Suprapubic skin (tissue), 4 donors: ENCODE data around the gene KLHL29. TPM values are rescaled to one million over a fixed set of nuclear protein-coding genes. Genes with fewer than 3 reads are reported as not detected.

Source experiments
- DNase-seq, 2 donors: peaks; one replicate each; pipeline ENCODE4 v3.0.0-alpha.2; 2019; ENCODE audit warnings: low spot score in 2 of 2
- H3K27ac ChIP-seq: fragments of 200-600 bp; sonication (generic); one replicate; pipeline ENCODE4 v1.5.1; 2019
- H3K27me3 ChIP-seq: fragments of 200-600 bp; sonication (generic); one replicate; pipeline ENCODE4 v1.5.1; 2019
- H3K36me3 ChIP-seq: fragments of 200-600 bp; sonication (generic); one replicate; pipeline ENCODE4 v1.5.1; 2019
- H3K4me1 ChIP-seq: fragments of 200-600 bp; sonication (generic); one replicate; pipeline ENCODE4 v1.5.1; 2019
- H3K4me3 ChIP-seq: fragments of 200-600 bp; sonication (generic); one replicate; pipeline ENCODE4 v1.5.1; 2019; ENCODE audit warnings: mild to moderate bottlenecking
- H3K9me3 ChIP-seq: fragments of 200-600 bp; sonication (generic); one replicate; pipeline ENCODE4 v1.5.1; 2019
- CTCF ChIP-seq, 2 donors: fragments of 200-600 bp in 1 of 2; fragments of 450-650 bp in 1 of 2; sonication (generic) in 1 of 2; IDR thresholded peaks; one replicate each; pipeline ENCODE4 v1.5.1; 2016 to 2019; ENCODE audit warnings: antibody characterized with exemption in 2 of 2, mild to moderate bottlenecking in 1 of 2, moderate library complexity in 1 of 2
- EP300 ChIP-seq: sonication (generic); formaldehyde crosslinking; IDR thresholded peaks from one replicate; pipeline ENCODE4 v1.6.1; 2017; ENCODE audit warnings: antibody characterized with exemption
- POLR2A ChIP-seq, 2 donors: fragments of 450-650 bp; IDR thresholded peaks; one replicate each; pipeline ENCODE4 v1.6.1; 2017; ENCODE audit warnings: antibody characterized with exemption in 2 of 2, mild to moderate bottlenecking in 2 of 2, moderate library complexity in 2 of 2
- POLR2AphosphoS5 ChIP-seq, 3 donors: sonication (generic); formaldehyde crosslinking; IDR thresholded peaks; one replicate each; pipeline ENCODE4 v1.6.1; 2017; ENCODE audit warnings: antibody characterized with exemption in 3 of 3
- WGBS: methylation state at CpG from one replicate; pipeline ENCODE4 v1.1.5; 2018; 5-methylcytosine and 5-hydroxymethylcytosine counted together
- total RNA-seq, 4 donors: library from RNA; depleted of rRNA; stranded (reverse); fragments of >200 nt; gene quantifications; one replicate each; pipeline ENCODE4 v1.1.0, GENCODE V29; 2016

KLHL29 gene
- total RNA-seq, 4 donors from 2014 or later = 17.1 to 30.8 (median 20.7) TPM

GRCh38 chr2:23418056-23418455 is 33.1 kb downstream of the KLHL29 start:
- Histone ChIP-seq H3K27ac (no peak overlapping the region), H3K4me1 (peaks cover 3% of the 10 kb centered on the region)
- DNase-seq = peak in 1 of 2 donors; percentile 22

GRCh38 chr2:23418461-23418911 is 33.5 kb downstream of the KLHL29 start:
- Histone ChIP-seq H3K9me3 (no peaks in the 10 kb centered on the region), H3K36me3 (no peaks in the 10 kb centered on the region), H3K4me1 (peaks cover 3% of the 10 kb centered on the region), H3K27ac (no peak overlapping the region), H3K4me3 (no peak overlapping the region), H3K27me3 (no peaks in the 10 kb centered on the region)
- no peak for TF ChIP-seq CTCF (IDR thresholded peaks at IDR 0.05)
- TF ChIP-seq EP300 = no peak
- TF ChIP-seq POLR2A (IDR thresholded peaks at IDR 0.05) = no peak
- TF ChIP-seq POLR2AphosphoS5 (IDR thresholded peaks at IDR 0.05) = no peak
- DNase-seq = peak in 1 of 2 donors; percentile 26
- 81% methylated on average over 6 of the region's 6 CpGs for WGBS

More at GRCh38 chr2:23418056-23418455, 33.1 kb downstream of the KLHL29 start:
- Histone ChIP-seq H3K9me3 (no peaks in the 10 kb centered on the region), H3K4me3 (no peak overlapping the region), H3K36me3 (no peaks in the 10 kb centered on the region), H3K27me3 (no peaks in the 10 kb centered on the region)
- 89% methylated on average over 5 of the region's 5 CpGs for WGBS
- TF ChIP-seq CTCF (IDR thresholded peaks at IDR 0.05) (no peak), POLR2AphosphoS5 (IDR thresholded peaks at IDR 0.05) (no peak), POLR2A (IDR thresholded peaks at IDR 0.05) (no peak), EP300 (no peak)

GRCh38 chr2:23419171-23420090 is 34.5 kb downstream of the KLHL29 start:
- H3K27me3 ChIP-seq = no peaks in the 10 kb centered on the region
- no peaks in the 10 kb centered on the region for H3K36me3 ChIP-seq
- H3K4me3 ChIP-seq = no peak overlapping the region
- peak overlapping the region; percentile 26 for H3K27ac ChIP-seq
- WGBS = 83% methylated on average over 24 of the region's 25 CpGs
- TF ChIP-seq POLR2AphosphoS5 (IDR thresholded peaks at IDR 0.05) (no peak), EP300 (no peak), CTCF (IDR thresholded peaks at IDR 0.05) (no peak), POLR2A (IDR thresholded peaks at IDR 0.05) (no peak)
- DNase-seq = peak in 1 of 2 donors; percentile 49
- H3K4me1 ChIP-seq = peaks cover 3% of the 10 kb centered on the region
- H3K9me3 ChIP-seq = no peaks in the 10 kb centered on the region

- TF ChIP-seq POLR2A (IDR thresholded peaks at IDR 0.05) = no peak
- no peak for TF ChIP-seq EP300
- TF ChIP-seq POLR2AphosphoS5 (IDR thresholded peaks at IDR 0.05) = no peak
- TF ChIP-seq CTCF (IDR thresholded peaks at IDR 0.05) = no peak
- no peaks in the 10 kb centered on the region for H3K27me3 ChIP-seq
- WGBS = 92% methylated on average over 26 of the region's 26 CpGs
- DNase-seq = no peak
- H3K9me3 ChIP-seq = no peaks in the 10 kb centered on the region
- no peak overlapping the region for H3K27ac ChIP-seq
- H3K4me3 ChIP-seq = no peak overlapping the region
- no peaks in the 10 kb centered on the region for H3K36me3 ChIP-seq
- H3K4me1 ChIP-seq = peaks cover 7% of the 10 kb centered on the region
Measured at GRCh38 chr2:23420091-23420839, 35.3 kb downstream of the KLHL29 start.
